Karpas-422 (cell line): ENCODE data around the gene SPAG6. TPM values are rescaled to one million over a fixed set of nuclear protein-coding genes. Genes with fewer than 3 reads are reported as not detected.

Experiments used
- DNase-seq: peaks from one replicate; pipeline ENCODE4 v3.0.0-alpha.2; 2015
- H2AFZ ChIP-seq: fragments of 200-600 bp; sonication (generic); 2 replicates; pipeline ENCODE4 v1.6.1; 2014; ENCODE audit warnings: antibody characterized with exemption, low read length, mixed read lengths
- H3K27ac ChIP-seq: fragments of 200-600 bp; sonication (generic); 2 replicates; pipeline ENCODE4 v1.5.1; 2014; ENCODE audit warnings: mild to moderate bottlenecking, low read length, moderate library complexity
- H3K27me3 ChIP-seq: fragments of 200-600 bp; sonication (generic); 2 replicates; pipeline ENCODE4 v1.6.1; 2014; ENCODE audit warnings: low read length, mixed read lengths
- H3K36me3 ChIP-seq: fragments of 200-600 bp; sonication (generic); 2 replicates; pipeline ENCODE4 v1.6.1; 2014; ENCODE audit warnings: low read length, mixed read lengths; ENCODE audit not compliant: insufficient read depth
- H3K4me1 ChIP-seq: fragments of 200-600 bp; sonication (generic); 2 replicates; pipeline ENCODE4 v1.6.1; 2014; ENCODE audit warnings: mild to moderate bottlenecking, low read length, mixed read lengths
- H3K4me2 ChIP-seq: fragments of 200-600 bp; sonication (generic); 2 replicates; pipeline ENCODE4 v1.6.1; 2014; ENCODE audit warnings: low read length, low read depth, mild to moderate bottlenecking; ENCODE audit not compliant: poor library complexity, severe bottlenecking
- H3K4me3 ChIP-seq: fragments of 200-600 bp; sonication (generic); 2 replicates; pipeline ENCODE4 v1.5.1; 2014; ENCODE audit warnings: mild to moderate bottlenecking, antibody characterized with exemption, low read length, mixed read lengths
- H3K79me2 ChIP-seq: fragments of 200-600 bp; sonication (generic); 2 replicates; pipeline ENCODE4 v1.6.1; 2014; ENCODE audit warnings: mild to moderate bottlenecking, low read length, mixed read lengths
- H3K9ac ChIP-seq: fragments of 200-600 bp; sonication (generic); 2 replicates; pipeline ENCODE4 v1.6.0; 2014; ENCODE audit warnings: low read length
- H3K9me2 ChIP-seq: fragments of 200-600 bp; sonication (generic), shearing (Covaris generic); replicated peaks from 2 replicates; pipeline ENCODE4 v1.6.0; 2014; ENCODE audit warnings: mild to moderate bottlenecking, low read length, moderate library complexity; ENCODE audit not compliant: insufficient read depth
- H3K9me3 ChIP-seq: fragments of 300-700, 200-600 bp; sonication (generic); 2 replicates; pipeline ENCODE4 v1.6.1; 2014; ENCODE audit warnings: low read length, mixed read lengths
- H4K20me1 ChIP-seq: fragments of 200-600 bp; sonication (generic); 2 replicates; pipeline ENCODE4 v1.6.1; 2014; ENCODE audit warnings: mild to moderate bottlenecking, antibody characterized with exemption, low read length, low read depth; ENCODE audit not compliant: insufficient read depth
- total RNA-seq: library from RNA; depleted of rRNA; stranded (reverse); fragments of >200 nt; shearing (Covaris generic); gene quantifications from 2 replicates; pipeline ENCODE4 v1.2.3, GENCODE V29; 2014; ENCODE audit warnings: low replicate concordance

The SPAG6 gene
- total RNA-seq, 1 experiment from 2014 or later: not detected

GRCh38 chr10:22410846-22411245 lies 65.5 kb downstream of the SPAG6 start:
- DNase-seq: no peak
- Histone ChIP-seq H3K4me2 (no peak overlapping the region), H2AFZ (no peak overlapping the region), H3K27me3 (no peaks in the 10 kb centered on the region), H3K36me3 (no peaks in the 10 kb centered on the region), H4K20me1 (no peaks in the 10 kb centered on the region), H3K4me1 (no peaks in the 10 kb centered on the region), H3K9me3 (no peaks in the 10 kb centered on the region), H3K9me2 (no peaks in the 10 kb centered on the region), H3K27ac (no peak overlapping the region), H3K4me3 (no peak overlapping the region), H3K79me2 (no peaks in the 10 kb centered on the region), H3K9ac (no peak overlapping the region)

- Histone ChIP-seq H4K20me1 (no peaks in the 10 kb centered on the region), H3K4me1 (no peaks in the 10 kb centered on the region)
Measured at GRCh38 chr10:22414146-22414545, 68.8 kb downstream of the SPAG6 start.

GRCh38 chr10:22415072-22415471 lies 69.8 kb downstream of the SPAG6 start:
- H3K4me3 ChIP-seq: no peak overlapping the region
- no peak overlapping the region for H2AFZ ChIP-seq
- no peaks in the 10 kb centered on the region for H3K9me3 ChIP-seq
- no peak overlapping the region for H3K4me2 ChIP-seq
- no peak overlapping the region for H3K27ac ChIP-seq
- no peaks in the 10 kb centered on the region for H3K27me3 ChIP-seq
- no peak for DNase-seq
- H3K4me1 ChIP-seq: no peaks in the 10 kb centered on the region
- H3K9ac ChIP-seq: no peak overlapping the region
- H3K79me2 ChIP-seq: no peaks in the 10 kb centered on the region
- no peaks in the 10 kb centered on the region for H4K20me1 ChIP-seq
- H3K36me3 ChIP-seq: no peaks in the 10 kb centered on the region
- H3K9me2 ChIP-seq: no peaks in the 10 kb centered on the region

More at GRCh38 chr10:22414146-22414545, 68.8 kb downstream of the SPAG6 start:
- Histone ChIP-seq H3K36me3 (no peaks in the 10 kb centered on the region), H2AFZ (no peak overlapping the region), H3K4me2 (no peak overlapping the region), H3K4me3 (no peak overlapping the region), H3K27me3 (no peaks in the 10 kb centered on the region), H3K27ac (no peak overlapping the region), H3K79me2 (no peaks in the 10 kb centered on the region), H3K9me2 (no peaks in the 10 kb centered on the region), H3K9me3 (no peaks in the 10 kb centered on the region), H3K9ac (no peak overlapping the region)
- DNase-seq: no peak

GRCh38 chr10:22417736-22418268 lies 72.5 kb downstream of the SPAG6 start:
- Histone ChIP-seq H3K9me2 (no peaks in the 10 kb centered on the region), H3K9ac (no peak overlapping the region), H3K4me2 (no peak overlapping the region), H2AFZ (no peak overlapping the region), H3K4me1 (no peaks in the 10 kb centered on the region), H3K79me2 (no peaks in the 10 kb centered on the region), H3K4me3 (no peak overlapping the region), H3K36me3 (no peaks in the 10 kb centered on the region), H3K27me3 (no peaks in the 10 kb centered on the region), H4K20me1 (no peaks in the 10 kb centered on the region), H3K27ac (no peak overlapping the region), H3K9me3 (no peaks in the 10 kb centered on the region)
- DNase-seq: no peak

GRCh38 chr10:22420787-22421517 lies 75.7 kb downstream of the SPAG6 start:
- no peak overlapping the region for H3K27ac ChIP-seq
- no peaks in the 10 kb centered on the region for H3K9me2 ChIP-seq
- H4K20me1 ChIP-seq: no peaks in the 10 kb centered on the region
- no peaks in the 10 kb centered on the region for H3K36me3 ChIP-seq
- no peak overlapping the region for H3K4me2 ChIP-seq
- no peaks in the 10 kb centered on the region for H3K27me3 ChIP-seq
- no peaks in the 10 kb centered on the region for H3K9me3 ChIP-seq
- no peak overlapping the region for H3K4me3 ChIP-seq
- no peaks in the 10 kb centered on the region for H3K4me1 ChIP-seq
- H3K9ac ChIP-seq: no peak overlapping the region
- no peak overlapping the region for H2AFZ ChIP-seq
- no peaks in the 10 kb centered on the region for H3K79me2 ChIP-seq
- peak; percentile 54 for DNase-seq

GRCh38 chr10:22426653-22427052 lies 81.4 kb downstream of the SPAG6 start:
- Histone ChIP-seq H3K27ac (no peak overlapping the region), H3K4me2 (no peak overlapping the region), H3K9ac (no peak overlapping the region), H3K4me3 (no peak overlapping the region), H4K20me1 (no peaks in the 10 kb centered on the region), H3K9me2 (no peaks in the 10 kb centered on the region), H3K4me1 (no peaks in the 10 kb centered on the region), H3K27me3 (no peaks in the 10 kb centered on the region), H3K36me3 (no peaks in the 10 kb centered on the region), H2AFZ (no peak overlapping the region), H3K9me3 (no peaks in the 10 kb centered on the region), H3K79me2 (no peaks in the 10 kb centered on the region)
- no peak for DNase-seq

GRCh38 chr10:22427101-22427500 lies 81.8 kb downstream of the SPAG6 start:
- Histone ChIP-seq H4K20me1 (no peaks in the 10 kb centered on the region), H3K4me2 (no peak overlapping the region), H3K4me3 (no peak overlapping the region), H3K36me3 (no peaks in the 10 kb centered on the region), H3K9ac (no peak overlapping the region), H3K27ac (no peak overlapping the region), H3K27me3 (no peaks in the 10 kb centered on the region), H3K9me2 (no peaks in the 10 kb centered on the region), H3K4me1 (no peaks in the 10 kb centered on the region), H3K9me3 (no peaks in the 10 kb centered on the region), H2AFZ (no peak overlapping the region), H3K79me2 (no peaks in the 10 kb centered on the region)
- no peak for DNase-seq

- no peaks in the 10 kb centered on the region for H3K27me3 ChIP-seq
- H3K36me3 ChIP-seq: no peaks in the 10 kb centered on the region
- H3K9ac ChIP-seq: no peak overlapping the region
- H3K27ac ChIP-seq: no peak overlapping the region
- no peaks in the 10 kb centered on the region for H3K79me2 ChIP-seq
- H3K9me3 ChIP-seq: no peaks in the 10 kb centered on the region
- H3K4me3 ChIP-seq: no peak overlapping the region
- H3K9me2 ChIP-seq: no peaks in the 10 kb centered on the region
- no peaks in the 10 kb centered on the region for H3K4me1 ChIP-seq
- H3K4me2 ChIP-seq: no peak overlapping the region
- no peak overlapping the region for H2AFZ ChIP-seq
- no peaks in the 10 kb centered on the region for H4K20me1 ChIP-seq
- DNase-seq: no peak
Measured at GRCh38 chr10:22427890-22428571, 82.7 kb downstream of the SPAG6 start.
